Endothelial cell of umbilical vein (primary cell): ENCODE data around the gene MRPL14. TPM values are rescaled to one million over a fixed set of nuclear protein-coding genes. Genes with fewer than 3 reads are reported as not detected.

Experiments used
- BruUV-seq: library from RNA; stranded (reverse); fragments of 400-500 nt; replicated peaks from 2 replicates; lab custom pipeline; 2021; lab: Mats Ljungman, UMichigan
- CTCF ChIA-PET: fragments of 300-600, 350-600 bp; sonication (Branson Sonifier 250); formaldehyde crosslinking; loops from one replicate; lab custom pipeline; 2021; ENCODE audit warnings: antibody characterized with exemption, inconsistent platforms; lab: Charles Lee
- POLR2A ChIA-PET: fragments of 300-600, 350-600 bp; sonication (Branson Sonifier 250); formaldehyde crosslinking; loops from one replicate; lab custom pipeline; 2021; ENCODE audit warnings: antibody characterized with exemption, inconsistent platforms; lab: Charles Lee
- DNase-seq: peaks from one replicate; pipeline ENCODE4 v3.0.0-alpha.2; 2011; ENCODE audit warnings: low read depth, low spot score
- FAIRE-seq: peaks from 2 replicates; lab custom pipeline; 2011; peaks lifted over from hg19 to GRCh38; lab: Jason Lieb, UNC
- H2AFZ ChIP-seq: 2 replicates; pipeline ENCODE4 v1.6.0; 2012; ENCODE audit warnings: low read depth, low read length, control low read depth, inconsistent platforms
- H3K27ac ChIP-seq: 2 replicates; pipeline ENCODE4 v1.5.1; 2011; ENCODE audit warnings: low read depth, mild to moderate bottlenecking, control low read depth, low read length, moderate library complexity; ENCODE audit not compliant: insufficient read depth
- H3K27me3 ChIP-seq, 2 experiments: 2 replicates each; pipeline versions ENCODE4 v1.6.0 to v1.6.1; 2011; ENCODE audit warnings: low read length in 2 of 2, mixed read lengths in 1 of 2; ENCODE audit not compliant: control insufficient read depth in 2 of 2, insufficient read depth in 2 of 2
- H3K36me3 ChIP-seq, 2 experiments: 2 replicates in 1 of 2; 3 replicates in 1 of 2; pipeline ENCODE4 v1.5.1; 2011; ENCODE audit warnings: low read length in 2 of 2, mild to moderate bottlenecking in 1 of 2, moderate library complexity in 1 of 2; ENCODE audit not compliant: control insufficient read depth in 2 of 2, insufficient read depth in 2 of 2; ENCODE audit errors: extremely low read depth in 1 of 2
- H3K4me1 ChIP-seq: 3 replicates; pipeline ENCODE4 v1.5.1; 2011; ENCODE audit warnings: mild to moderate bottlenecking, low read length; ENCODE audit not compliant: control insufficient read depth, insufficient read depth; ENCODE audit errors: extremely low read depth
- H3K4me2 ChIP-seq: 2 replicates; pipeline ENCODE4 v1.6.1; 2011; ENCODE audit warnings: low read length, control low read depth, mixed read lengths; ENCODE audit not compliant: insufficient read depth
- H3K4me3 ChIP-seq, 3 experiments: fragments of 200-600 bp in 1 of 3; sonication (generic), shearing (Covaris generic) in 1 of 3; replicated peaks in 1 of 3; 2 replicates each; pipeline ENCODE4 v1.5.1; 2011 to 2016; ENCODE audit warnings: control low read depth in 3 of 3, low read length in 3 of 3, mild to moderate bottlenecking in 2 of 3, inconsistent platforms in 1 of 3, low read depth in 1 of 3, moderate library complexity in 1 of 3; ENCODE audit not compliant: insufficient read depth in 1 of 3
- H3K79me2 ChIP-seq: 2 replicates; pipeline ENCODE4 v1.6.0; 2012; ENCODE audit warnings: low read length, inconsistent platforms; ENCODE audit not compliant: control insufficient read depth, insufficient read depth
- H3K9ac ChIP-seq: replicated peaks from 2 replicates; pipeline ENCODE3; 2011; ENCODE audit warnings: low read length, control low read depth; ENCODE audit not compliant: insufficient read depth; ENCODE audit errors: extremely low read depth
- H3K9me1 ChIP-seq: replicated peaks from 3 replicates; pipeline ENCODE4 v1.6.0; 2011; ENCODE audit warnings: mild to moderate bottlenecking, low read length; ENCODE audit not compliant: control insufficient read depth, insufficient read depth; ENCODE audit errors: extremely low read depth
- H3K9me3 ChIP-seq: replicated peaks from 2 replicates; pipeline ENCODE4 v1.5.1; 2012; ENCODE audit warnings: low read length, inconsistent platforms; ENCODE audit not compliant: control insufficient read depth, insufficient read depth
- H4K20me1 ChIP-seq: replicated peaks from 2 replicates; pipeline ENCODE3; 2011; ENCODE audit warnings: mild to moderate bottlenecking, low read length; ENCODE audit not compliant: control insufficient read depth, insufficient read depth; ENCODE audit errors: extremely low read depth
- CTCF ChIP-seq, 2 donors: IDR thresholded peaks; 1 replicate in 1 of 2; 2 replicates in 1 of 2; pipeline ENCODE4 v1.5.1; 2011; ENCODE audit warnings: low read length in 2 of 2, mild to moderate bottlenecking in 2 of 2, moderate library complexity in 2 of 2, control low read depth in 1 of 2, inconsistent platforms in 1 of 2, low read depth in 1 of 2; ENCODE audit not compliant: insufficient read depth in 1 of 2; ENCODE audit errors: extremely low read depth in 1 of 2
- FOS ChIP-seq: IDR thresholded peaks from 2 replicates; pipeline ENCODE4 v1.6.1; 2011; ENCODE audit warnings: mild to moderate bottlenecking, low read length, moderate library complexity, borderline replicate concordance; ENCODE audit not compliant: insufficient read depth
- JUN ChIP-seq: IDR thresholded peaks from 2 replicates; pipeline ENCODE4 v1.6.1; 2011; ENCODE audit warnings: borderline replicate concordance, low read depth; ENCODE audit not compliant: insufficient read length, insufficient read depth
- POLR2AphosphoS5 ChIP-seq: IDR thresholded peaks from 2 replicates; pipeline ENCODE4 v1.6.1; 2012; ENCODE audit warnings: low read depth, mild to moderate bottlenecking, control low read depth, low read length, moderate library complexity; ENCODE audit not compliant: insufficient read depth
- dilution Hi-C: fragments of 300-500 bp; cut with MboI; formaldehyde crosslinking; loops from one replicate; pipeline ENCODE4 v1.15.0; 2019; ENCODE audit warnings: low sequenced_read_pairs; ENCODE audit not compliant: extremely low pct_ligation_motif_present
- intact Hi-C: fragments of 100-400 bp; cut with micrococcal nuclease; formaldehyde crosslinking; loops from one replicate; pipeline ENCODE4 v1.10.0; 2022
- polyA plus RNA-seq, 4 experiments: library from polyadenylated mRNA; depleted of rRNA in 3 of 4; stranded (reverse) in 3 of 4; unstranded in 1 of 4; fragments of >200 nt; gene quantifications; 2 replicates each; pipeline versions ENCODE4 v1.2.1 to v1.2.3, GENCODE V29; 2011 to 2012; ENCODE audit warnings: missing spikeins in 1 of 4
- total RNA-seq: library from RNA; stranded (reverse); gene quantifications from 2 replicates; pipeline ENCODE4 v1.2.3, GENCODE V29; 2021

Gene MRPL14
- total and polyA plus RNA-seq, 2 donors (not counting 3 experiments of a cell fraction or from before 2014, with no cell fraction given): 68.1 to 103 TPM

- dilution Hi-C loops (no loop called here), intact Hi-C loops (loop anchor here (10.0 kb wide), 1 partner anchor 121 kb away; no protein-coding TSS in a partner anchor)
- Histone ChIP-seq H3K4me3 (no peak overlapping the region), H4K20me1 (no peaks in the 10 kb centered on the region), H3K9me1 (no peaks in the 10 kb centered on the region), H3K36me3 (no peaks in the 10 kb centered on the region), H2AFZ (no peak overlapping the region), H3K79me2 (no peaks in the 10 kb centered on the region), H3K9me3 (no peaks in the 10 kb centered on the region), H3K9ac (no peak overlapping the region), H3K27me3 (no peaks in the 10 kb centered on the region), H3K4me1 (peaks cover 11% of the 10 kb centered on the region), H3K27ac (no peak overlapping the region), H3K4me2 (no peak overlapping the region)
- DNase-seq (no peak), FAIRE-seq (no peak)
- no peak for TF ChIP-seq JUN
- no peak for TF ChIP-seq CTCF (IDR thresholded peaks at IDR 0.05; ENCODE audit: extremely low read depth in 1 of 2, insufficient read depth in 1 of 2, low read depth in 1 of 2, low read length in 2 of 2)
- no peak for TF ChIP-seq POLR2AphosphoS5
- no peak for TF ChIP-seq FOS
- CTCF ChIA-PET: interaction anchor here (0.9 to 5.2 kb wide), 24 partner anchors 8 to 410 kb away, joined by 3 to 91 read pairs (median 6); partner anchors contain the start of gene VEGFA
- BruUV-seq: no TSS peak
- POLR2A ChIA-PET: no interaction called here
Measured at GRCh38 chr6:44075647-44076355, 51.5 kb downstream of the MRPL14 start.
